ENCODE results near the gene ARL2BP.

Gene ARL2BP

DNA sequence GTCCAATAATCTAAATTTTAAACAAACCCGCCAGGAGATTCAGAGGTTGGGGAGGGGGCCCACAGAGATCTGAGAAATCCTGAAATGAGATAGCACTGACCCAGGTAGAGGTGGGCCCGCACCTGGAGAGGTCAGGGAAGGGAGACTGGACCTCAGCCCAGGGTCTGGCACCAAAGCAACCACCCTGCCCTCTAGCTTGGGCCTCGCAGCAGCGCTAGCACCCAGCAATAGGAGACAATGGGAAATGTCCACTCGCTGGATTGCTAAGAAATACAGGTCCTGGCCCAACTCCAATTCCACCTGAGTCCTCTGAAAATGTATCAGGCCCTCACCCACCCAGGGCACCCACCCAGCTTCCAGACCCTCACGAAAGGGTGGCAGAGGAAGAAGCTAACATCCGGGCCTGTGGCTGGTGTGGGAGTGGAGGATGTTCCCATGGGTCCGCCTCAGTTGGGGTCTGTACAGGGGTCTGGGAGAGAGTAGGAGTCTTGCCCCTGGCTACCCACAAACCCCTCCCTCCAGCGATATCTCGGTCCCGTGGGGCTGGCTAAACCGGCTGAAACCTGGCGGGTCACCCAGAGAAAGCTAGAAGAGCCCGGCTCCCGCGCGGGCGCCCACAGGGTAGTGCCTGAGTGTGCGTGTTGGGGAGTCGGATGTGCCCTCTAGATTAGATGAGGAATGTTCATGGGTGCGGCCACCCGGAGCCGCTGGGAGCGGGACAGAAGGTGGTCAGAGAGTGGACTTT lies 38.3 kb downstream of the ARL2BP start:
- no peak for DNase-seq

- no peak for DNase-seq
Observed at GRCh38 chr16:57283959-57284208, 38.8 kb downstream of the ARL2BP start.

GRCh38 chr16:57284209-57284951 lies 39.3 kb downstream of the ARL2BP start, which contains the start of gene PLLP:
TSS of gene PLLP (minus strand) at chr16:57284672. CDS start at chr16:57284540, 132 bp downstream.
- peak; percentile 50 for DNase-seq

DNA sequence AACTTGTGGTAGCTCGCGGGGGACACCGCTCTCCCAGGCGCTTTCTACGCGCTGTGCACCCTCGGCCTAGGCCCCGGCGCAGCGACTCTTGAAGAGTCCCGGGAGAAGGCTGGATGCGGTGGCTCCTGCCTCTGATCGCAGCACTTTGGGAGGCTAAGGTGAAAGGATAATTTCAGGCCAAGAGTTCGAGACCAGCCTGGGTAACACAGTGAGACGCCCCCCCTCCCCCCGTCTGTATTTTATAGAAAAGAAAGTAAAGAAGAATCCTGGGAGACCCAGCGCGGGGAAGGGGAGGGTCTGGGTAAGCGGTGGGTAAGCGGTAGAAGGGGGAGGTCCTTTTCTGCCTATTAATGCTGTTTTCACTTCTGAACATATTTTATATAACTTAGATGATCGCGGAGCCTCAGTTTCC lies 39.9 kb downstream of the ARL2BP start:
- DNase-seq: no peak

DNA sequence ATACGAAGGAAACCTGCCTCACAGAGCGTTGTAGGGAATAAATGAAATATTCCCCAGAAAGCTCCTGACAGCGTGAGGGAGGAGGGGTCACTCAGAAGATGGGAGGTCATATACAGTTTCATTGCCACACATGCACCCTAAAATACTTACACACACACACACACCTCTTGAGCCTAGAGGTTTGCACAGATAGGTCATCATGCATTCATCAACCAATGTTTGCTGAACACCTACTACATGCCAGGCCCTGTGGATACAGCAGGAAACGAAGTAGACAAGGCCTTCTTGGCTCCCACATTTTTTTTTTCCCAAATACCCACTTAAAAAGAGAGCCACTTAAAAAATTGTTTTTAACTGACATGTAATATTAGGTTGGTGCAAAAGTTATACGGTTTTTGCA lies 40.3 kb downstream of the ARL2BP start:
- DNase-seq: no peak

GRCh38 chr16:57289391-57290257 lies 44.6 kb downstream of the ARL2BP start:
- peak; percentile 66 for DNase-seq

- no peak for DNase-seq
Observed at GRCh38 chr16:57297856-57298255, 52.8 kb downstream of the ARL2BP start.

DNA sequence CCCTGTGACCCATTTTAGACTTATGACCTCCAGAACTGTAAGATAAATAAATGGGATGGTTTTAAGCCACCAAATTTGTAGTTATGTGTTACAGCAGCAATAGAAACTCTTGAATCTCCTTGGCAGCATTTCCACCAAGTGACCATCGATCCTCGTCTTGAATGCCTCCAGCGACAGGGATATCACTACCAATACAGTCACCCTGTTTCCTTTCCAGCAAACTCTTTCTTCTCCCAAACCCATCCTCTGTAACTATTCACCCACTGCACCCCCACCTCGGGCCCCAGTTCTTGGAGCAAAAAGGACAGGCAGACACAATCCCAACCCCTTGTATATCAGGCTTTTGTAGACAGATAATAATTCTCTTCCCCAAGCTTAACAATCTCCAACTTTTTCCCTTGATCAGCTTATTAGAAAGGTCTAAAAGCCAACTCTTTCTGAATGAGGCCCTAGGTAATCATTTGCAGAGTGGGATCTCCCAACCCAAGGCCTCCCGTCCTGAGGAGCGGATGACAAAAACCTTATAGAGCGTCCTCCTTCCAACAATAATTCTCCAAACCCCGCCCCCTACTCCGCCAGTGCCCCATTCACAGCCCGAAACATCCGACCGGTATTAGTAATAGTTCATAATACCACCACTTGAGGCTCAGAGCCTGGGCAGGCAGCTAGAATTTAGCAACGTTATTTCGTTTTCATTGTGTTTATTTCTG lies 54.1 kb downstream of the ARL2BP start:
- DNase-seq: peak; percentile 72

- DNase-seq: peak; percentile 94
Observed at GRCh38 chr16:57299719-57300386, 54.8 kb downstream of the ARL2BP start.

DNA sequence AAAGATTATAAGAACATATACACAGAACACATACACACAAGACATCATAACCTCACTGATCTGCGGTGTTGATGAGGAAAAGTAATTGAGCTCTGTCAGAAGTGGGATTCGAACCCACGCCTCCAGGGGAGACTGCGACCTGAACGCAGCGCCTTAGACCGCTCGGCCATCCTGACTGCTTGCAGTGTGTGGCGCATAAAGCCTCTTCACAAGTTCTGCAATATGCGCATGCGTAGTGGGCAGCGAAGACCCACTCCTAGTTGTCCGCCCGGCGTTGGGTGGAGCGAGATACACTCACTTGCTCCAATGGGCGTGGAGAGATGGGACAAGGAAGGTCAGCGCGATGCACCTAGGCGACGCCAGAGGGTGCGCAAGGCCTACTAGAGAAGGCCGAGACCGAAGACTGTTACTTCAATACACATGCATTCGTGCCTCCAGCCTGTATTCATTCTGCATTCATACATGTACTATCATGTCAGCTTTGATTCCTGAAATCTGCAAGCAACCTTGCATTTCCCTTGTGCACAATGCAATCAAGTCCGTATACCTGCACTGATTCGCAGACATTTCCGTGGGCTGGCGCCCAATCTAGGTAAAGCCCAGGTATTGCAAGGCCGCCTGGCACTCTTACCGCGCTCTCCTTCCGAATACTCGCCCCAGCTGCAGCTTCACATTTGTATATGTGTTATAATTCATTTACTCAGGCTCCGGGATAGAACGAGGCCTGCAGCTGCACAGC lies 55.5 kb downstream of the ARL2BP start:
- peak; percentile 99 for DNase-seq

DNA sequence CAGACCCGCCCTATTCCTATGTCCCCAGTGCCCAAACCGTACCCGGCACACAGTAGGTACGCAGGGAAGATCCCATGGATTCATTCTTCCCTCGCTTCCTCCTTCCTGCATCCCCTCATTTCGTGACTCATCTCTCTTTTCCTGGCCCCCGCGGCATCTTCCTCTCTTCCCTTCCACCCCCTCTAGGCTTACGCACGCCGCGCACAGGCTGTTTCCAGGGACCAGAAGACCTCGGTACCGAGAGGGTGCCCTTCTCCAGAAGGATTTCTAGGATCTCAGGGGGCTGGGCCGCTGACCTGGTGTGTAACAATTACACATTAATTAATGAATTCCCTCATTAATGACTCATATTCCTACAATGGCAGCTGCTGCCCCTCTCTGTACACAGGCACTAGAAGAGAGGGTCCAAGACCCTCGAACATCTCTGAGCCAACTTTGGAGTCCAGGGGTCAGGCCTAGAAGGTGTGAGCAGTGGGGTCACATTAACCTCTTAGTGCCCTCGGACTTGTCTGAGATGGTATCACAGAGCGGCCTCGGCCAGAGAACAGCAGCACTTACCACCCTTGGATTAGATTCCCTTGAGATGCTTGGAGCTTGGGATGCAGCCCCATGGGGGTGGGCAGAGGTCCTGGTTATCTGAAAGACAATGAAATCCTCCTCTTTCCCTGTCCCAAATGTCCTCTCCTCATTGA lies 56.2 kb downstream of the ARL2BP start:
- DNase-seq: no peak
